ENCODE measurements around the gene ALMS1. TPM values are rescaled to one million over a fixed set of nuclear protein-coding genes. Genes with fewer than 3 reads are reported as not detected.

Gene ALMS1
- total and polyA plus RNA-seq, 2 of the 8 experiments (the other 6 are each of a cell fraction or from before 2014, with no cell fraction given) = 21.8 to 45.6 TPM

DNA sequence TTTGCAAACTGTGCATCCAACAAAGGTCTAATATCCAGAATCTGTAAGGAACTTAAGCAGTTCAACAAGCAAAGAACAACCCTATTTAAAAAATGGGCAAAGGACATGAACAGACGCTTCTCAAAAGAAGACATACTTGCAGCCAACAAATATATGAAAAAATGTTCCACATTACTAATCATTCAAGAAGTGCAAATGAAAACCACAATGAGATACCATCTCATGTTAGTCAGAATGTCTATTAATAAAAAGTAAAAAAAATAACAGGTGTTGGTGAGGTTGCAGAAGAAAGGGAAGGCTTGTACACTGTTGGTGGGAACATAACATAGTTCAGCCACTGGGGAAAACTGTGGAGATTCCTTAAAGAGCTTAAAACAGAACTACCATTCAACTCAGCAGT, 130.4 kb downstream of the ALMS1 start:
- Histone ChIP-seq H3K27me3 (replicated peaks in 1 of 4; ENCODE audit: control insufficient read depth in 3 of 4, extremely low read depth in 1 of 4, insufficient read depth in 3 of 4, low read length in 3 of 4) (no peaks in the 10 kb centered on the region), H3K4me3 (ENCODE audit: extremely low read depth in 1 of 4, insufficient read depth in 2 of 4, low read depth in 3 of 4, low read length in 4 of 4) (no peak overlapping the region), H3K56ac (replicated peaks; ENCODE audit: insufficient read length, low read depth, low read length) (no peak overlapping the region), H4K8ac (ENCODE audit: extremely low read depth, insufficient read depth, low read length) (no peak overlapping the region), H2BK120ac (replicated peaks; ENCODE audit: low read depth, low read length) (no peak overlapping the region), H2BK20ac (ENCODE audit: low read length) (no peak overlapping the region), H3K79me2 (ENCODE audit: control insufficient read depth in 1 of 2, insufficient read depth in 2 of 2, low read length in 2 of 2) (0 out of 4 replicates have a peak, but pooled peaks cover 0 to 2% of the 10 kb centered on the region in 2 experiments), H3K36me3 (ENCODE audit: control insufficient read depth in 2 of 4, insufficient read depth in 4 of 4, low read length in 3 of 4) (peaks cover 0 to 10% (median 2%) of the 10 kb centered on the region in 4 experiments; a peak in 3 of 8 replicates), H2BK12ac (ENCODE audit: low read depth, low read length) (no peak overlapping the region), H3K23me2 (ENCODE audit: low read depth, low read length) (no peaks in the 10 kb centered on the region), H3K4me2 (ENCODE audit: insufficient read depth in 1 of 2, low read depth in 2 of 2, low read length in 2 of 2) (no peak overlapping the region), H2BK5ac (ENCODE audit: low read depth, low read length) (no peak overlapping the region), H3K4ac (replicated peaks; ENCODE audit: insufficient read length, low read depth, low read length) (no peak overlapping the region), H4K5ac (ENCODE audit: insufficient read length, low read depth, low read length) (no peak overlapping the region), H3K79me1 (ENCODE audit: low read depth, low read length) (no peaks in the 10 kb centered on the region), H3K9ac (replicated peaks in 1 of 4; ENCODE audit: extremely low read depth in 1 of 4, low read depth in 3 of 4, low read length in 3 of 4) (no peak overlapping the region), H4K20me1 (replicated peaks in 1 of 2; ENCODE audit: control insufficient read depth in 1 of 2, insufficient read depth in 2 of 2, low read length in 2 of 2) (no peaks in the 10 kb centered on the region), H3K9me3 (ENCODE audit: insufficient read depth in 2 of 2, low read depth in 1 of 2, low read length in 1 of 2) (0 out of 4 replicates have a peak, but pooled peaks cover 0 to 6% of the 10 kb centered on the region in 2 experiments), H3K23ac (ENCODE audit: insufficient read length) (no peak overlapping the region), H2AK5ac (ENCODE audit: low read depth, low read length) (no peak overlapping the region), H2AFZ (ENCODE audit: low read length) (no peak overlapping the region), H2BK15ac (ENCODE audit: low read length) (no peak overlapping the region), H3K4me1 (replicated peaks in 1 of 4; ENCODE audit: control insufficient read depth in 3 of 4, insufficient read depth in 4 of 4, low read length in 3 of 4) (no peaks in the 10 kb centered on the region), H3K14ac (ENCODE audit: insufficient read length) (no peak overlapping the region), H3K18ac (ENCODE audit: extremely low read depth, low read length) (no peak overlapping the region), H3K27ac (ENCODE audit: low read depth, low read length) (no peak overlapping the region), H4K91ac (replicated peaks; ENCODE audit: insufficient read length, low read length) (no peak overlapping the region)
- WGBS, 2 experiments (ENCODE audit: extremely low coverage in 1 of 2, insufficient coverage in 1 of 2, insufficient read length in 1 of 2, insufficient replicate concordance in 2 of 2, low coverage in 1 of 2, low lambda C conversion rate in 2 of 2, missing lambda C conversion rate in 1 of 2) = 75% methylated on average over 1 of the region's 1 CpG; no CpG with 5 or more reads in 1 of the 2 experiments
- POLR2A ChIA-PET (ENCODE audit: partially characterized antibody) = no interaction called here
- no peak for FAIRE-seq
- DNase-seq (ENCODE audit: low read depth in 1 of 2, low spot score in 2 of 2) = no peak
- CTCF ChIA-PET (ENCODE audit: partially characterized antibody) = no interaction called here
- TF ChIP-seq EZH2 (IDR thresholded peaks at IDR 0.05; ENCODE audit: low read depth, low read length, severe bottlenecking) (no peak), JUND (IDR thresholded peaks at IDR 0.05; ENCODE audit: low read length) (no peak), KDM1A (IDR thresholded peaks at IDR 0.05; ENCODE audit: borderline replicate concordance, low read length) (no peak), HDAC2 (IDR thresholded peaks at IDR 0.05; ENCODE audit: borderline replicate concordance in 1 of 2, low read depth in 2 of 2, low read length in 2 of 2) (no peak), TEAD4 (IDR thresholded peaks at IDR 0.05; ENCODE audit: low read depth, low read length) (no peak), CBX8 (IDR thresholded peaks at IDR 0.05; ENCODE audit: borderline replicate concordance, low read depth, low read length) (no peak), GABPA (IDR thresholded peaks at IDR 0.05; ENCODE audit: borderline replicate concordance, insufficient read depth, low read length) (no peak), FOSL1 (IDR thresholded peaks at IDR 0.05; ENCODE audit: insufficient read depth, low read depth, low read length) (no peak), TAF7 (optimal IDR thresholded peaks at IDR 0.05; ENCODE audit: borderline replicate concordance, low read depth, low read length) (no peak), SP4 (IDR thresholded peaks at IDR 0.05; ENCODE audit: low read length) (no peak), CEBPB (IDR thresholded peaks at IDR 0.05; ENCODE audit: low read depth, low read length) (no peak), NRF1 (IDR thresholded peaks at IDR 0.05; ENCODE audit: low read depth, low read length) (no peak), NANOG (IDR thresholded peaks at IDR 0.05; ENCODE audit: insufficient read depth, low read depth, low read length, poor library complexity, severe bottlenecking) (no peak)
- TF ChIP-seq, protein P1, sequence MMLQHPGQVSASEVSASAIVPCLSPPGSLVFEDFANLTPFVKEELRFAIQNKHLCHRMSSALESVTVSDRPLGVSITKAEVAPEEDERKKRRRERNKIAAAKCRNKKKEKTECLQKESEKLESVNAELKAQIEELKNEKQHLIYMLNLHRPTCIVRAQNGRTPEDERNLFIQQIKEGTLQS (IDR thresholded peaks at IDR 0.05; ENCODE audit: insufficient read depth, low read depth, low read length) = no peak
